Measurements from ENCODE around the gene ZSWIM4.

Gene ZSWIM4

GRCh38 chr19:13881251-13881691, 86.0 kb downstream of the ZSWIM4 start:
- H3K27me3 Mint-ChIP-seq, result peaks cover 25% of the 10 kb centered on the region
- H3K4me1 Mint-ChIP-seq (ENCODE audit: low read depth), result peaks cover 39% of the 10 kb centered on the region
- peak overlapping the region; percentile 17 for H3K4me3 Mint-ChIP-seq
- no peaks in the 10 kb centered on the region for H3K9me3 Mint-ChIP-seq
- intact Hi-C loops (cut with micrococcal nuclease), result loop anchor here (2.0 to 5.0 kb wide), 3 partner anchors 72 to 191 kb away; partner anchors contain the start of genes DCAF15 and MISP3
- peak overlapping the region; percentile 87 for H3K27ac Mint-ChIP-seq
- H3K36me3 Mint-ChIP-seq (ENCODE audit: low read depth), result no peaks in the 10 kb centered on the region

Data from dendritic cell treated with granulocyte-macrophage colony-stimulating factor and Interleukin-4, amounts not matched to agents 40 ng/mL and 50 ng/mL, for 4 days (primary cell).